ENCODE measurements around the gene MPIG6B.
"Not testable (repeated sequence)": the region's sequence is repeated elsewhere in the genome, so short reads cannot be mapped to it uniquely, and the experiment has no call there.

Gene MPIG6B

DNA sequence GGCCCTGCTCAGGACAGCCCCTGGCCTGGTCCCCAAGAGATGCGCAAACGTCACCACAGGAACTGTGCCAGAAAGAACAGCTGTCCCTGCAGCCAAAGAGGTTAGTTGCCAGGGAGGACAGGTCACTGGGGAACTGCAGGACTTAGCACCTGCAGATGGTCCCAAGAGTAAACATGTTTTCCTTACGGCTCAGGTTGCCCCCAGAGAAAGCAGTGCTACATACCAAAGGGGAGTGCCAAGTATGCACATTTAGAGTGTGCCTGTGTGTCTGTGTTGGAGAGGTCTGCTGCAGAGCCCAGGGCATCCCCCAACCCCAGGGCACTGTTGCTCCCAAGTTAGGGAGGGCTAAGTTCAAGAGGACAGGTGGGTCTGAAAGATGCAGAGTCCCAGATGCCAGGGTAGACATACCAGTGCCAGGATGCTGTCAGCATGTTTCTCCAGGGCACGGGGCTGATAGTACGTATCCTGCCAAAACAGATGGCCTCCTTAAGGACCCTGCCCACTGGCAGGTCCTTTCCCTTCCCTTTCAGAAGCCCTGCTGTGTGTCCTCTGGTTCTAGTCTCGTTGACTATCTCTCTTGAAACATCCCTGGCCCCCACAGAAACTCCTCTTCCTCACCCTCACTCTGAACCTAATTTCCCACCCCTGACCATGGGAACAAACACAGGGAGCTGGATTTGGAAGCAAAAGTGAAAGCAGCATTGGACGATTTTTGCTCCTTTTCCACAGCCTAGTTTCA is 21.3 kb upstream of the MPIG6B start:
- DNase-seq, result no peak

GRCh38 chr6:31702405-31702818 is 20.8 kb upstream of the MPIG6B start:
- peak in 1 of 2 experiments; percentile 42 for DNase-seq

- DNase-seq, result peak; percentile 97 to 98
These were observed 20.1 kb upstream of the MPIG6B start, which contains the start of gene ABHD16A for GRCh38 chr6:31702819-31703716. ABHD16A (minus strand) TSS chr6:31703324; CDS start chr6:31703281, 43 bp downstream.

- DNase-seq, result no peak
These were observed 17.2 kb upstream of the MPIG6B start for GRCh38 chr6:31705931-31706330.

GRCh38 chr6:31706599-31706998 is 16.6 kb upstream of the MPIG6B start, which contains the start of gene LY6G6F:
LY6G6F (plus strand) TSS chr6:31706866; CDS start chr6:31706907, 41 bp downstream.
- no peak for DNase-seq

DNA sequence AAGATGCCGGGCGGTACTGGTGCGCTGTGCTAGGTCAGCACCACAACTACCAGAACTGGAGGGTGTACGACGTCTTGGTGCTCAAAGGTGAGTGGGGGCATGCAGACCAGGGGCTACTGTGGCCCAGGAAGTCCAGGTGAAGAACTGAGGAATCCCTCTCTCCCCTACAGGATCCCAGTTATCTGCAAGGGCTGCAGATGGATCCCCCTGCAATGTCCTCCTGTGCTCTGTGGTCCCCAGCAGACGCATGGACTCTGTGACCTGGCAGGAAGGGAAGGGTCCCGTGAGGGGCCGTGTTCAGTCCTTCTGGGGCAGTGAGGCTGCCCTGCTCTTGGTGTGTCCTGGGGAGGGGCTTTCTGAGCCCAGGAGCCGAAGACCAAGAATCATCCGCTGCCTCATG is 15.5 kb upstream of the MPIG6B start:
- no peak for DNase-seq

DNA sequence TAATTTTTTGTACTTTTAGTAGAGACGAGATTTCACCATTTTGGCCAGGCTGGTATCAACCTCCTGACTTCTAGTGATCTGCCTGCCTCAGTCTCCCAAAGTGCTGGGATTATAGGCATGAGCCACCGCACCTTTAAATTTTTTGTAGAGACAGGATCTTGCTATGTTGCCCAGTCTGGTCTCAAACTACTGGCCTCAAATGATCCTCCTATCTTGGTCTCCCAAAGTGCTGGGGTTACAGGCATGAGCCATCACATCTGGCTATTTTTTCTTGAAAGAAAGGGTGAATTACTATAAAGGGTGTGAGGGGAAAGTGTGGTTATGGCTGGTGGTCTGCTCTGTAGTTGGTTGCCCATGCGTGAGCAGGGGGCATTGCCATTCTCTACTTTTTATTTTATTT is 14.9 kb upstream of the MPIG6B start:
- no peak for DNase-seq

GRCh38 chr6:31709157-31709556 is 14.0 kb upstream of the MPIG6B start:
- not testable (repeated sequence) for DNase-seq

DNA sequence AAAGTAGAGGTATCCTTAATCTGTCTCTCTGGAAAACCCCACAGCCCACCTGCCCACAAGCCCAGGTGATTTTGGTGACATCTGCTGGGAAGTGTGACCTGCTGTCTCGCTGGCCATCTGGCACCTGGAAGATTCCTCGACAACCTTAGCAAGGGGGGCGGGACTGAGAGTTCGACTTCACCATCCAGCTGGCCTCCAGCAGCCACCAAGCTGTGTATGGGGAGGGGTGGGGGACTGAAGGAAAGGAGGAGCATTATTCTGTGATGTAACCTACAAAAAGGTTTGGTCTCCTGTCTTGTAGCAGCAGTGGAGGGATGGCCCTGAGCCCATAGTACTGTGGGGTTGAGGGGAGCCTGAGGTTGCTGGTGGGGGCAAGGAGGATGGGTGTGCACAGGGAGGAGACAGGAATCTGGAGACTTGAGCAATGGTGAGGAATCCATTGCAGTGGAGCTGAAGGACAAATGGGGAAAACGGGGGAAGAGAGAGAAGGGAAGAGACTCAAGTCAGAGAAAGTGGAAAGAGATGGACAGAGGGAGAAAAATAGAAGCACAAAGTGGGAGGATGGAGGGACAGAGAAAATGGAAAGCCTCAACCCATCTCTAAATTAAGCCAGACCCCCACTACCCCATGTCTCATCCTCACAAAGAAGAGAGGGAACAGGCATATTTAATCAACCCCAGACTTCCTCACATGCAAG is 12.5 kb upstream of the MPIG6B start:
- no peak for DNase-seq

DNA sequence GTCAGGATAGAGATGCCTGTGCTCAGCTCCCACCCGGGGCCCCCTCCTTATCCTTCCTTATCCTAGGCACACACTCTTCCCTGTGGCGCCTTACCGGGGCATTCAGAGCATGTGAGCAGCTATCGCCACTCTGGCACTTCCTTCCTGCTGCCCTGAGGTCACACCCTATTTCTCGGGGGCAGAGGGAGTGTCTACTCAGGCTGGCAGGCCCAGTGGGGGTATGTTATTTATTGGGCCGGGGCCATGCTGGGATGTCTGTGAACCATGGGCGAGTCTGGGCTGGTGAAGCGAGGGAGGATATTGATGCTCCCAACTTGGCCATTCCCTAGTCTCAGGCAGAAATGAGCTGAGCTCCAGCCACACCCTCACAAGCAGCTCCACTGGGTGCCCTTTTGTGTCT is 11.9 kb upstream of the MPIG6B start:
- DNase-seq, result no peak

DNA sequence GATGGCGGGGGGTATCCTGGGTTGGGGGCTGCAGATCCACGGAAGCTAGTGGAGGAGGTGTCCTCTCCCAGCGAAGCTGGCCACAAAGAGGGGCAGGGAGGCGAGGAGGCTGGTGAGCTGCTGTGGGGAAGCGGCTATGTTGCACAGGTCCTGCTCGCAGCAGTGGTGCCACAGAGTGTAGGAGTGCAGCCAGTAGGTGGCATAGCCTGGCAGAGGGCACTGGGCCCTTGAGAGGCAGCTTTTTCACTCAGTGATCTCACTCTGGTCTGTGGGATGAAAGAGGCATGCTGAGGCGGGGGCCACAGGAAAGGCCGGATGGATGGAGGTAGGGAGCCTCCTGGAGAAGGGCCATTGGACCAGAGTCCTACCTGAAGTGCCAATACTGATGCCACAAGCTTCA is 10.9 kb upstream of the MPIG6B start:
- no peak for DNase-seq

GRCh38 chr6:31713465-31713864 is 9.7 kb upstream of the MPIG6B start:
- DNase-seq, result no peak

DNA sequence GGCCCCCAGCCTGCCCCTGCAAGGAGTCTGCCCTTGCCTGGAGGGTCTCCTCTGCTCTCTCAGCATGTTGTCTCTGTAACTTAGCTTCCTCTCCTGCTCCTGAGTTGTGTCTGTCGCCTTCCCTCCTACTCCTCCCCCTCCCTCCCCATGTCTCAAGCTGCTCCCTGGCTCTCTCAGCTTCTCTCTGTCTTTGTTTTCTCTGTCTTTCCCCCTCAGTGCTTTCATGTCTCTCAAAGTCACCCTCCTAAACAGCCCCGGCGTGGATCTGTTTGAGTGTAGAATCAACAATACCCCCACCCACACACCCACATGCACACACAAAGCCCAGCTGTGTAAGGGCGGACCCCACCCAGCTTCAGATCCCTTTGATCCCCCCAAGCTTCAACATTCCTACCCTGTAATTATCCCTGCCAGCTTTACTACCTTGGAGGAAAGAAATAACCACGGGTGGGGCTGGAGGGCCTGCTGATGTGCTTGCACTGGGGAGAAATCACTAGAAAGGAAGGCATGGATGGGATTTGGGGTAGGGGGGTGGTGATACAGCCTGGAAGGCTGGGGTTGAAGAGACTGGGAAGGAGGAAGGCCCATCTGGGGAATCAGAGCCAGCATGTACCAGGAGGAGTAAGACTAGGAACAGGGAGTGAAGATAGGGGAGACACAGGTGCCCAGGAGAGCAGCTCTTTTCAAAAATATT is 9.0 kb upstream of the MPIG6B start:
- DNase-seq, result no peak

DNA sequence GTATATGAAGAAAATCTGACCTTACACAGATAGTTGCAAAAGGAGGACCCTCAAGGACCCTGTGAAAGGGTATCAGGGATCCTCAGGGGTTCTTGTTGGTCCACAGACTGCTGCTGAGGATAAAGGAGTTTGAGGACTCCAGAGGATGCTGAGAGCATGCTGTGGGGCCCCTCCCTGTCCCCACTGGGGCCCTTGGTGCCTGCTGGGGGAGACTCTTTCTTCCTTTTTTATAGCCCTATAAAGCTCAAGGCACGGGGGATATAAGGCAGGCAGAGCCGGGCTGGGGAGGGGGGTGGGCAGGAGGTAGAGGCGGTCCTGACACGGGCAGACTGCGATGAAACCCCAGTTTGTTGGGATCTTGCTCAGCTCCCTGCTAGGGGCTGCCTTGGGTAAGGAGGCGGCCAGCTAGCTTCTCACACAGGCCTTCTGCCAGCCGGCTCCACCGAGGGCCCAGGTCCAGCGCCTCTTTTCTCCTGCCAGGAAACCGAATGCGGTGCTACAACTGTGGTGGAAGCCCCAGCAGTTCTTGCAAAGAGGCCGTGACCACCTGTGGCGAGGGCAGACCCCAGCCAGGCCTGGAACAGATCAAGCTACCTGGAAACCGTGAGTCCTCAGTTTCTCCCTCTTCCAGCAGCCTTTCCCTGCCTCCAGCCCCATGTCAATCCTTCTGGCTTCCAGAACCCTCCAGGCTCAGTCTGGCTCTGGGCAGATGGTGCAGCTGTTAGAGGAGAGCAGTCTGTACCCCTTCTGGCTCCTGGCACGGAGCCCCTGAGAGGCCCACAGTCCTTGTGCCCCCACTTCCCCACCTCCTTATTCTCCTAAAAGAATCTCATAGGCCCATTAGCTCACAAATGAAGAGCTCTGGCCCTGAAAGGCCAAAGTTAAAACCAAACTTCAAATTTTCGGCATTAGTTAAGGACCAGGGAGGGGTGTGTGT is 7.9 kb upstream of the MPIG6B start, which contains the start of gene LY6G6D:
TSS of gene LY6G6D (plus strand) at position 327 of the 937 bp plus-strand sequence. CDS start at position 335, 8 bp downstream.
- no peak for DNase-seq

GRCh38 chr6:31717499-31718222 is 5.5 kb upstream of the MPIG6B start:
- DNase-seq, result no peak

DNA sequence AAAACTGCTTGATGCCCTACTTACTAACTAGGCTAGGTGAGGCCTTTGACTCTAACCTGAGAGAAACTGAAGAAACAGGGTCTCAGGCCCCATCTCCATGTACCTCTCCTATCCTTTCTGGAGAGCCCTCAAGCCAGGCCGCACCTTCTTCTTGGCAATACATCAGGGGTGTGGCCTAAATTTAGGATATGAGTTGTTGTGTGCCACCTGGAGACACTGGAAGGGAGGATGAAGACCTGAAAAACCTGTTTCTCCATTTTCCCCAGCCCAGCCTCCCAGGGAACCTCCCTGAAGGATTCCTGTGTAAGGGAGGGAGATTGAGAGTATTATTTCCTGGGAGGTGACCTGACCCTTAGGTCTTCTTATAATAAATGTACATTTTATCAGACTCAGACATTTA is 4.9 kb upstream of the MPIG6B start:
- no peak for DNase-seq

DNA sequence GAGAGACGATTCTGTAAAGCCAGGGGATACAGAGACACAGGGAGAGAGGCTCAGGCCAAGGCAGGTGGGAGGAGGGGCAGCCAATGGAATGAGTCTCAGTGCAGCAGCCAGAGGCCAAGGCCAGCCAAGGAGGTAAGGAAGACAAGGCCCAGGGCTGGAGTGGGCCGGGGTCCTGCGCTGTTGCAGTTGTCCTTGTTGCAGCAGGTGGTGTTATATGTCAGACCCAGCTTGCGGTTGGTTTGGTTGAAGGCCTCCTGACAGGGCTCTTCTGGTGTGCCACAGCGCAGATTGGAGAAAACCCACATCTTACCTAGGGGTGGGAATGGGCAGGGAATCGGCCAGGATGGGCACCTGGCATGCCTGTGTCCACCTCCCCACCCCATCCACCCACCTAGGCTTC is 4.2 kb upstream of the MPIG6B start:
- no peak for DNase-seq

DNA sequence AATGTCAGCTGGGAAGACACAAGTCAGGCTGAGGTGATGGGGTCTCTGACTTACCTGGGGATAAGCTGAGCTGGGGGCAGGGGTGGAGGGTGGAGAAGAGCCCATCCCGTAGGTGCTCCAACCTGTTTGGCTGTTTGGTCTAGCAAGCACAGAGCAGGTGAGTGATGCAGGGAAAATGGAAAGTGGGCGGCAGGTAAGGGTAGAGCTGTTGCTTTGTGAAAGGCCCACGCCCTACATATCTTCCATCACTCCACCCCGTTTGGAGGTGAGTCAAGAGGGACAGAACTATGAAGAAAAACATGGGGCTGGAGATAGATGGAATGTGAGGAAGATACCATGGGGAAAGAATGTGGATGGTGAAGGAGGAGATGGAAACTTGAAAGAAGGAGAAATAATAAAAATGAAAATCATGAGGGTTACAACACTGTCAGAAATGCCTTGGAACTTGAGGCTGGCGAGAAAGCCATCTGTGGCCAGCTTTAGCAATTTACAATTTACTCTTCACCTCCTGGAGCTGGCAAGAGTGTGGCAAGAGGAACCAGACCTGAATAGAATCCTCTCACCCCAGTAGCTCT is 2.9 kb upstream of the MPIG6B start:
- DNase-seq, result no peak

DNA sequence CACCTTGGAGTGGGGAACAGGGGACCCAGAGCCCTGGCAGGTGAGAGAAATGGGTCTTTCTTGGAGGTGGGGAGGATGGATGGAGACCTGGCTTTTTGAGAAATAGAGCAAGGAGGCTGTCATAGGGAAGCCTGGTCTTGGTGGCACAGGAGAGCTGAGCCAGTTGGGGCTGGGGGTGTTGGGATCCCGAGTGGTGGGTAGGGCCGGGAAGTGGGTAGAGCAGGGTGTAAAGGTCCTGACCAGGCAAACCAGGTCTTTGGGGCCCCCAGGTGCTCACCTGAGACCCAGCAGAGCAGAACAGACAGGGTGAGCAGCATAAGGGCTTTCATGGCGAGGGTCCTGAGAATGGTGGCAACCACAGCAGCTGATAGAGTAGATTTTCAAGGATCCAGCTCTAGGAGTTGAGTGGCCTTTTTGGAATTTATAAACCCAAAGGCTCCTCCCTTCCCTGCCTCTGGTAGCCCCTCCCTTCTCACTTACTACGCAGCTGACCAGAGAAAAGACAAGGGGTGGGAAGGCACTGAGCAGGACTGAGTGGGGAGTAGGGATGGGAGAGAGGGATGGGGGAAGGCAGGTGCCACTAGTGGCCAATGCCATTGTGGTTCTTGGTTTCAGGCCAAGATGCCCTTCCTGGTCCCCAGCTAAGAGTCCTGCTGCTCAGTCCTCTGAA is 1.7 kb upstream of the MPIG6B start, which contains the start of gene LY6G6C:
TSS of gene LY6G6C (minus strand) at position 396 of the 670 bp plus-strand sequence. CDS start at position 329, 67 bp downstream.
- no peak for DNase-seq
